SH-SY5Y (cell line): ENCODE data around the gene PTPRA.

Experiments used
- GATA2 ChIP-seq: IDR thresholded peaks from 2 replicates; pipeline ENCODE4 v1.6.1; 2011; ENCODE audit warnings: mild to moderate bottlenecking, low read depth, low read length
- GATA3 ChIP-seq: IDR thresholded peaks from 2 replicates; pipeline ENCODE4 v1.6.1; 2011; ENCODE audit warnings: low read depth, mild to moderate bottlenecking, low read length, moderate library complexity

GRCh38 chr20:2900845-2901592 is 27.7 kb downstream of the PTPRA start:
- TF ChIP-seq GATA2 = no peak
- TF ChIP-seq GATA3 = no peak
